Progenitor cell of endocrine pancreas (in vitro differentiated cells): ENCODE measurements around the gene PIGW. TPM values are rescaled to one million over a fixed set of nuclear protein-coding genes. Genes with fewer than 3 reads are reported as not detected.

Experiments
- DNase-seq: peaks from one replicate; pipeline ENCODE4 v3.0.0; 2021; ENCODE audit warnings: low spot score; ENCODE audit not compliant: unreplicated experiment
- H3K27ac Mint-ChIP-seq: 2 replicates; pipeline ENCODE4 v1.8.0; 2021; ENCODE audit warnings: mild to moderate bottlenecking, moderate library complexity, mixed read lengths
- H3K27me3 Mint-ChIP-seq: 2 replicates; pipeline ENCODE4 v1.8.0; 2021; ENCODE audit warnings: mixed read lengths
- H3K36me3 Mint-ChIP-seq: 2 replicates; pipeline ENCODE4 v1.8.0; 2022; ENCODE audit warnings: mixed read lengths; ENCODE audit not compliant: insufficient read depth
- H3K4me1 Mint-ChIP-seq: 2 replicates; pipeline ENCODE4 v1.8.0; 2021; ENCODE audit warnings: low read depth, mixed read lengths
- H3K4me3 Mint-ChIP-seq: 2 replicates; pipeline ENCODE4 v1.8.0; 2021; ENCODE audit warnings: low read depth, mild to moderate bottlenecking, moderate library complexity, mixed read lengths
- H3K9me3 Mint-ChIP-seq: 2 replicates; pipeline ENCODE4 v1.8.0; 2021; ENCODE audit warnings: low read depth, mixed read lengths
- total RNA-seq: library from RNA; stranded (reverse); gene quantifications from 2 replicates; pipeline ENCODE4 v1.2.1, GENCODE V29; 2021
- TF ChIP-seq, protein P1 (sequence below): fragments of 200-600 bp; sonication (generic); IDR thresholded peaks from one replicate; pipeline ENCODE4 v1.5.0; 2021; ENCODE audit warnings: antibody characterized with exemption, mild to moderate bottlenecking; ENCODE audit not compliant: unreplicated experiment

The PIGW gene
- total RNA-seq, 1 donor from 2014 or later, result 7.3 TPM

DNA sequence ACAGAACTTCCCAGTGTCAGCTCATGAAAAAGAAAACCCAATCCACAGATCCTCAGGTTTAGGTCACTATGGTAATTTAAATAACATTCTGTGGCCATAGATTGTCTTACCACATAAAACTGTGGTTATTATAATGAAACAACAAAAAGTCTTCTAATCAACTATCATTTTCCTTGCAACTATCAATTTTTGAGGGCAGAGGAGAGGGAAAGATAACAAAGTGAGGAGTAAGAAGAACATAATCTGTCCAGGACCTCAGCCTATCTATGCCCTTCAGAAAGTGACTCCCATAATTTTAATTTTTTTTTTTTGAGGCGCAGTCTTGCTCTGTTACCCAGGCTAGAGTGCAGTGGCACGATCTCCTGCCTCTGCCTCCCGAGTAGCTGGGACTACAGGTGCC lies 5.9 kb downstream of the PIGW start:
- H3K9me3 Mint-ChIP-seq, result no peaks in the 10 kb centered on the region
- peak overlapping the region; percentile 41 for H3K27ac Mint-ChIP-seq
- H3K27me3 Mint-ChIP-seq, result no peaks in the 10 kb centered on the region
- H3K4me1 Mint-ChIP-seq, result peaks cover 6% of the 10 kb centered on the region
- peaks cover 5% of the 10 kb centered on the region for H3K36me3 Mint-ChIP-seq
- no peak for DNase-seq
- TF ChIP-seq, protein P1, sequence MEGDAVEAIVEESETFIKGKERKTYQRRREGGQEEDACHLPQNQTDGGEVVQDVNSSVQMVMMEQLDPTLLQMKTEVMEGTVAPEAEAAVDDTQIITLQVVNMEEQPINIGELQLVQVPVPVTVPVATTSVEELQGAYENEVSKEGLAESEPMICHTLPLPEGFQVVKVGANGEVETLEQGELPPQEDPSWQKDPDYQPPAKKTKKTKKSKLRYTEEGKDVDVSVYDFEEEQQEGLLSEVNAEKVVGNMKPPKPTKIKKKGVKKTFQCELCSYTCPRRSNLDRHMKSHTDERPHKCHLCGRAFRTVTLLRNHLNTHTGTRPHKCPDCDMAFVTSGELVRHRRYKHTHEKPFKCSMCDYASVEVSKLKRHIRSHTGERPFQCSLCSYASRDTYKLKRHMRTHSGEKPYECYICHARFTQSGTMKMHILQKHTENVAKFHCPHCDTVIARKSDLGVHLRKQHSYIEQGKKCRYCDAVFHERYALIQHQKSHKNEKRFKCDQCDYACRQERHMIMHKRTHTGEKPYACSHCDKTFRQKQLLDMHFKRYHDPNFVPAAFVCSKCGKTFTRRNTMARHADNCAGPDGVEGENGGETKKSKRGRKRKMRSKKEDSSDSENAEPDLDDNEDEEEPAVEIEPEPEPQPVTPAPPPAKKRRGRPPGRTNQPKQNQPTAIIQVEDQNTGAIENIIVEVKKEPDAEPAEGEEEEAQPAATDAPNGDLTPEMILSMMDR, result no peak
- no peak overlapping the region for H3K4me3 Mint-ChIP-seq

DNA sequence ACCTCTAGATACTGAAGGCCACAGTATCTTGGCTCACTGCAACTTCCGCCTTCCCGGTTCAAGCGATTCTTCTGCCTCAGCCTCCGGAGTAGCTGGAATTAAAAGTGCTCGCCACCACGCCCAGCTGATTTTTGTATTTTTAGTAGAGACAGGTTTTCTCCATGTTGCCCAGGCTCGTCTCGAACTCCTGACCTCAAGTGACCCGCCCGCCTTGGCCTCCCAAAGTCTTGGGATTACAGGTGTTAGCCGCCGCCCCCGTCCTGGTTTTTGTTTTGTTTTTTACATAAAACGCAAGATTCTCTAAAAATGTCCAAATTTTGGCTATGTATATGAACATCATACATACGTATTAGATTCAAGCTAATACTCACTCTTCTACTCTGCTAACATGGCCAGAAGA lies 8.0 kb downstream of the PIGW start:
- H3K9me3 Mint-ChIP-seq, result no peaks in the 10 kb centered on the region
- H3K27ac Mint-ChIP-seq, result no peak overlapping the region

DNA sequence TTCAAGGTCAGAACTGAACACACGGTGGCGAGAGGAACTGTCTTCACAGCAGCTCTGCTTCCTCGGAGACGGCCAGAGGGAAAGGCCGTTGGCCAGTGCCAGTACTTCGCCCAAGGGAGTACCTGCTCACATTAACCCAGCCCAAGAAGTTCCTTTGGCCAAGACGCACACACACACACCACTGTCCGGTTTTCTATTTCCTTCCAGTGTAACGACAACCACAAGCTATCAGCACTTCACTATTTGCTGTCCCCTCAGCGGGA lies 9.2 kb downstream of the PIGW start:
- peak overlapping the region; percentile 97 for H3K4me3 Mint-ChIP-seq
- H3K27ac Mint-ChIP-seq, result peak overlapping the region; percentile 100
- TF ChIP-seq, protein P1, result no peak
- H3K9me3 Mint-ChIP-seq, result no peaks in the 10 kb centered on the region
- peaks cover 2% of the 10 kb centered on the region for H3K36me3 Mint-ChIP-seq
- H3K27me3 Mint-ChIP-seq, result no peaks in the 10 kb centered on the region
- peak; percentile 11 for DNase-seq
- H3K4me1 Mint-ChIP-seq, result peaks cover 19% of the 10 kb centered on the region

More for the DNA sequence above, 8.0 kb downstream of the PIGW start:
- Mint-ChIP-seq H3K27me3 (no peaks in the 10 kb centered on the region), H3K4me1 (peaks cover 17% of the 10 kb centered on the region), H3K36me3 (peaks cover 2% of the 10 kb centered on the region), H3K4me3 (peak overlapping the region; percentile 38)
- DNase-seq, result no peak
- TF ChIP-seq, protein P1, result no peak

DNA sequence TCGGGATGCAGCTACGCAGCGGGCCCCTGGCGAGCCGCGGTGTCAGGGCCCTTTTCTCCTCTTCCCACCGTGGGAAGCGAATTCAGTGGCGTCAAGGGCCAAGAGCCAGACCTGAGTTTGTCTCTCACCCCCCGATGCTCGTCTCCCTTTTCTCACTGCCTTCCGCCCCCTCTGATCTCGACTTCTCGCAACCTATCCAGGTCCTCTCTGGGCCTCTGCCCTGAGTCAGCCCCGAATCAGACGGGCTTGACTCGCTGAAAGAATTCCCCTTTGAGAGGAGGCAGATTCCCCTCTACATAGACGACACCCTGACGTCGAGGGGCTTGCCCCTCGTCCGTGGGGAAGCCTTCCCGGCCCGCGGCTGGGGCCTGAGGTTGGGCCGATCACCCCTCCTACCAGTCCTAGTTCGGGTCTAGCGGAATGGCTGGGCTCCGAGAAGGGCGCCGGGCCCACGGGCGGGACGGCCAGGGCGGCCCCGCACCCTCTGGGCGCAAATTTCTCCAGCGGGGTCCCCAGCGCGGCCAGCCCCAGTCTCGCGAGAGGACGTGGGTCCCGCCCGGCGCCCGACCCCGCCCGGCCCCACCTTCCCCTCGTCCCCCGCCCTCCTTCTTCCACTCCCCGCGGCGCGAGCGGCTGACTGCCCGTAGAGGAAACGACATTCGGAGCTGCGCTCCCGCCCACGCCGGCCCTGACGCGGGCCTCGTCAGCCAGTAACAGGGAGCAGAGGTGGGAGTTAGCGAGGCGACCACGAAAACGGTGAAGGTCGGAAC lies 9.7 kb downstream of the PIGW start, which contains the start of gene GGNBP2:
TSS of gene GGNBP2 (plus strand) at position 613 of the 770 bp plus-strand sequence. CDS start 806 bp downstream, outside the sequence.
- Mint-ChIP-seq H3K27ac (peak within 1 kb of the TSS; percentile 100), H3K36me3 (peaks cover 2% of the 10 kb centered on the region), H3K4me3 (peak within 1 kb of the TSS; percentile 97), H3K4me1 (peaks cover 19% of the 10 kb centered on the region), H3K27me3 (no peaks in the 10 kb centered on the region), H3K9me3 (no peaks in the 10 kb centered on the region)
- DNase-seq, result peak; percentile 83
- TF ChIP-seq, protein P1, result no peak

DNA sequence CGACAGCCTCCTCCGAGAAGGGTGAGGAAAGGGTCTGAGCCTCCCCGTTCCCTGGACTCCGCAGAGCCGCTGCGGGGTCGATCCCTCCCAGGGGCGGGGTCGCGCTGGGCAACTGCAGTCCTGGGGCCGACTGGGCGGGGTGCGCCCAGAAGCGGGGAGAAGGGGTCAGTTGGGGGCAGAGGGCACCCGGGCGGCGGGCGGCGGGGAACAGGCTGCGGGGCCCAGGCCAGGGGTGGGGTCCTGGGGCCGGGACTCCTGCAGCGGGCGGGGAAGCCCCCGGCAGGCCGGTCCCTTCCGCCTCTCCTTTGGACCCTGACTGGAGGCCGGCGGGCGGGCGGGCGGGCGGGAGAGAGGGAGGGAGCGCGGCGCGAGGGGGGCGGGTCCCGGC lies 10.3 kb downstream of the PIGW start:
- peak overlapping the region; percentile 97 for H3K4me3 Mint-ChIP-seq
- no peaks in the 10 kb centered on the region for H3K9me3 Mint-ChIP-seq
- TF ChIP-seq, protein P1, result no peak
- H3K4me1 Mint-ChIP-seq, result peaks cover 19% of the 10 kb centered on the region
- H3K36me3 Mint-ChIP-seq, result peaks cover under 1% of the 10 kb centered on the region
- H3K27me3 Mint-ChIP-seq, result no peaks in the 10 kb centered on the region
- peak overlapping the region; percentile 97 for H3K27ac Mint-ChIP-seq
- peak; percentile 72 for DNase-seq
